Brain pericyte (primary cell): Measurements from ENCODE around the gene QSOX2.

Experiments used
- DNase-seq: peaks from one replicate; pipeline ENCODE4 v3.0.0-alpha.2; 2012; ENCODE audit warnings: low read depth, low spot score

QSOX2 gene

GRCh38 chr9:136245219-136246150 is at the start of gene QSOX2:
Gene QSOX2, minus strand, starts transcription at chr9:136245812. Its CDS starts 9 bp downstream, at chr9:136245803.
- DNase-seq = no peak

DNA sequence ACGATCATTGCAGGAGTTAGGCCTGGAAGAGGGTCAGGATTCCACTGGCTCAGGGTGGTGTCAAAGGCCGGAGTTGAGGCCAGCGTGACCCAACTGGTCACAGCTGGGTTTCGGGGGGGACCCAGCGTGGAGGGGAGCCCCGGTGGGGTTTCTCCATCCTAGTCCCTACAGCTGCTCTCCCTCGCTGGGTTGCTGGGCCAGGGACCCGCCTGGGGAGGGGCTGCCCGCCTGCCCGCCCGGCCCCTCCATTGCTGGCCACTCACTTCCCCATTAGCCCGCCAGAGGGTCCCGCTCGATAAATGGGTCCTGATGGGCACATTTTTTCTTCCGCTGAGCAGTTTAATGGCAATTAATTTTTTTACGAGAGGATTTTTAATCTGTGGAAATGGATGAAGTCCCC is 49.4 kb upstream of the QSOX2 start:
- no peak for DNase-seq

GRCh38 chr9:136294437-136294836 is 48.8 kb upstream of the QSOX2 start:
- DNase-seq = no peak

GRCh38 chr9:136293476-136294077 is 48.0 kb upstream of the QSOX2 start:
- DNase-seq = no peak

DNA sequence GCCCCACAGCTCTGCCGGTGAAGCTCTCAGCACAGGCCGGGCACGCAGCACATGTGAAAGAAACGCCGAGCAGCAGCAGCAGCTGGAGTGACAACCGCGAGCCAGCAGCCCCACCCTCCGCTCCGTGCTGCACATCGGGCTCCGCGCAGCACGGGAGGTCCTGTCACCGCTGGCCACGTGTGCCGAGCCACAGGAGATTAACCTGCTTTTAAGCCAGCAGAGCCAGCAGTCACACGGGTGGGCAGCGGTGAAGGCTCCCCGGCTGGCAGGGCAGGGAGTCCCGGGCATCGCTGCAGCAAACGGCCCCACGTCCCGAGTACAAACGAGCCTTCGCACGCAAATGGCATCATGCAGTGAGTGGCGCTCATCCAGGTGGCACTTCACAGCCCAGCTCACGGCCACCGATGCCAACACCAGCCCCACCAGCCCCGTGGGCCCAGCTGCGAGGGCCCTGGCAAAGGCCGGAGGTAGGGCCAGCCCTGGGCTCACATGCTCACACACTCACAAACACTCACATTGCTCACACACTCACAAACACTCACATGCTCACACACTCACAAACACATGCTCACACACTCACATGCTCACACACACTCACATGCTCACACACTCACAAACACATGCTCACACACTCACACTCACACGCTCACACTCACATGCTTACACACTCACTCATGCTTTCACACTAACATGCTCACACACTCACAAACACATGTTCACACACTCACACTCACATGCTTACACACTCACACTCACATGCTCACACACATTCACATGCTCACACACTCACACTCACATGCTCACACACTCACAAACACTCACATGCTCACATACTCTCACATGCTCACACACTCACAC is 47.2 kb upstream of the QSOX2 start:
- no peak for DNase-seq

DNA sequence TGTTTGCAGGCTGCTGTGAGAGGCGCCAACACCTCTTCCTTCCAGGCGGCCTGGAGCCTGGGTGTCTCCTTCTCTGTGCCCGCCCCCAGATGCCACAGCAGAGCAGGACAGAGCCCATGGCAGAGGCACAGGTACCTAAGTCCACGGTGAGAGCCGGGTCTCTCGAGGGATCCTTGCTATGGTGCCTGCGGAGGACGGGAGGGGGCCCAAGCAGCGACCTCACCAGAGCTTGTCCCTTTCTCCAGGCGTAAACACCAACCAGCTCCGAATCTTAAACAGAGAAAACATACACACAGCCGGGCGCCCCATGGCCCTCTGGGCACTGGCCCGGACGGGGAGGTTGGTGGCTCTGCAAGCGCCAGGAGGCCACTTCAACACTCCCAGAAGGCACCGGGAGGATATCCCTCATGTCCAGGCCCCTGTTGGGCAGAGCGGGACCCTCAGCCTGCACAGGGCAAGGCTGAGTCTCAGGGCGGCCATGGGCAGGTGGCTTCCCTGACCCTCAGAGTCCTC is 46.5 kb upstream of the QSOX2 start:
- no peak for DNase-seq

GRCh38 chr9:136291306-136292025 is 45.9 kb upstream of the QSOX2 start:
- no peak for DNase-seq

DNA sequence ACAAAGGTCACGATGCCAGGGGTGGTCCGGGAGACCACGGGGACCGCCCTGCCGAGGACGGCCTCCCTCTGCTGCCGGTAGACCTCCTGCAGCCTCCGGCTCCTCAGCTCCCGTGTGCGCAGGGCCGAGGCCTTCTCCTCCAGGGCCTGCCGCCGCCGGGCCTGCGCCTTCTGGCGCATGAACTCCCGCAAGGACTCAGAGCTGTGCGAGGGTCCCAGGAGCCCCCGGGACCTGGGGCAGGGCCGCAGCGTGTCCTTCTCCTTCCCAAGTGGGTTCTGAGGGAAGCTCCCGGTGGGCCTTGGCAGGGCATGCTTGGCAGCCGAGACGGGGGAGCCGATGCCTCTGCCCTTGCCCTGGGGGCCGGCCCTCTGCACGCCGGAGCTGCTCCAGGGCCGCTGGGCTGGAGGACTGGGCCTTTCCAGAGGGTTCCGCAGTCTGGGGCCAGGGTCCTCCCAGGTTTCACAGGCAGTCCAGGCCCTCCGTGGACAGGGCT is 44.9 kb upstream of the QSOX2 start:
- no peak for DNase-seq

GRCh38 chr9:136289651-136290507 is 44.3 kb upstream of the QSOX2 start:
- DNase-seq = no peak

DNA sequence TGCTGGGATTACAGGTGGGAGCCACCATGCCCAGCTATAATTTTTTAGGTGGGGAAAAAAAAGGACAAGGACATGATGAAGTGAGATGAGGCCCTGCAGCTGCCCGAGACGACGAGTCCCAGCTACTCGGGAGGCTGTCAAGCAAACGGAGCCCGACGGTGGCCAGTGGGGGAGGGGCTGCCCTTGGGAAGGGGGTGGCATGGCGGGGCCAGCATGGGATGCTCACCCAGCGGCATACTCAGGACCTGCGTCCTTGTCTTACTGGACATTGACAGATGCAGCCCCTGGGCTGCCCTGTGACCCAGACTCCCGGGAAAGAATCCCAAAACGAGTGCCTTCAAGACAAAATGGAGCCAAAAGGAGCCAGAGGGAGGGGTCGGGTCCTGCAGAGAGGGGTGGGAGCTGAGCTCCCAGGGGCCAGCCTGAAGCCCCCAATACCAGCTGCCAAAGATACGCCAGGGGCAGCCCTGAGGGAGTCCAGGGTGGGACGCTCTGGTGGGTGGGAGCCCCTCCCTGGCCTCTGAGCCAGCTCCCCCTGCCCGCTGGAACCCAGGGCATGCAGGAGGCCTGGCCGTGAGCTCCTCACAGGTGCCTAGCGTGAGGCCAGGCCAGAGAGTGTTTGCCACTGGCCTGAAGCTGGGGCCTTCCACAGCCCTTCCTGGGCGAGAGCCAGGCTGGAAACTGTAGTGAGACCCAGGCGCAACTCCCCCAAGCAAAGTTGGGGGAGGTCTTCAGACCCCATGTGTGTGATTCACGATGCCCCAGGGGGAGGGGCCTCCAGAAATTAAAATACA is 42.5 kb upstream of the QSOX2 start:
- DNase-seq = no peak

GRCh38 chr9:136286987-136287379 is 41.4 kb upstream of the QSOX2 start:
- no peak for DNase-seq

GRCh38 chr9:136286359-136286986 is 40.9 kb upstream of the QSOX2 start:
- DNase-seq = no peak

DNA sequence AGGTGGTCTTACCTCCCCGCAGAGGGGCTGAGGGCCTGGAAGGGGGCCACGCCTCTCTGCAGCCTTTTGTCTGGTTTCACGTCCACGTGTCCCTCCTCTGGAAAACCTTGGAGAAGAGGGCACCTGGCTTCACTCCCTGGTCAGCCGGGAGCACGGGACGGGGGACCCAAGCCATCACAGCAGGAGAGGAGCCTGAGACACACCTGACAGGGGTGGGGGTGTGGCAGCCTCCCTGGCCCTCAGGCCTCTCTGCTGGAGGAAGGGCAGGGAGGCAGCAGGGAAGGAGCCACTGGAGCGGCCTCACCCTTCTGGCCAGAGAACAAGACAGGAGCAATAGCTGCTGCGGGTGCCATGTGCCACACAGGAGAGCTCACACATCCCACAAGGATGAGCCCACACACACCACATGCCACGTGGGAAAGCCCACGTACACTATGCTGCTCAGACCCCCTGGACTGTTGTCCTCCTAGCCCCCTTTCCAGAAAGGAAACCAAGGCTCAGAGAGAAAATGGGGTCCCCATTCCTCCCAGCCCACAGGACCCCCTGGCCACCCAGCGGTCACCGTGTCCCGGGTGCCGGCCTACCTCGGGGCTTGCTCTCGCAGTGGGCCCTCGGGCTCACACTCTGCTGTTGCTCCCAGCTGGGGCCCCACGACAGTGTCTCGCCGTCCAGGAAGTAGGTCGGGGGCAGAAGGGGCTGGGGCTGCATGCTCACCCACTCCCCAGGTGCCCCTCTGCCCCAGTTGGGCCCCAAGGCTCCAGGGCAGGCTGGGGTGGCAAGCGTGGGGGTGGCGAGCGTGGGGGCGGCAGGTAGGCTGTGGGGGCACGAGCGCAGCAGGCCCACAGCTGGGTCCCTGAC is 40.1 kb upstream of the QSOX2 start:
- DNase-seq = no peak

DNA sequence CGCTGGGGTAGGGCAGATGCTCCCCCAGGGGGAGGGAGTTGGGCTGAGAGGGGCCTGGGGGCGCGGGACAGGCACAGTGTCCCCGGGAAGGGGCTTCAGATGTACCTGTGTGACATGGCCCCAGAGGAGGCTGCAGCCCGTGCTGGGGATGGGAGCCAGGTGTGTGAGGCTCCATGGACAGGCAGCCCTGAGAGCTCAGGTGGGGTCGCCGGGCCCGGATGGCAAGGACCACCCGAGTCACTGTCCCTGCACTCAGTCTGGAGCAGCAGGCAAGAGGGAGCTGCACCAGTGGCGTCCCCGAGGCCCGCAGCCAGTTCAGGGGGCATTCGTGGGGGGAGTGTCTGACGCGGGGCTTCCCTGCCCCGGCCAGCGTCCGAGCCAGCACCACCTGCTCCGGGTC is 39.3 kb upstream of the QSOX2 start:
- DNase-seq = no peak

DNA sequence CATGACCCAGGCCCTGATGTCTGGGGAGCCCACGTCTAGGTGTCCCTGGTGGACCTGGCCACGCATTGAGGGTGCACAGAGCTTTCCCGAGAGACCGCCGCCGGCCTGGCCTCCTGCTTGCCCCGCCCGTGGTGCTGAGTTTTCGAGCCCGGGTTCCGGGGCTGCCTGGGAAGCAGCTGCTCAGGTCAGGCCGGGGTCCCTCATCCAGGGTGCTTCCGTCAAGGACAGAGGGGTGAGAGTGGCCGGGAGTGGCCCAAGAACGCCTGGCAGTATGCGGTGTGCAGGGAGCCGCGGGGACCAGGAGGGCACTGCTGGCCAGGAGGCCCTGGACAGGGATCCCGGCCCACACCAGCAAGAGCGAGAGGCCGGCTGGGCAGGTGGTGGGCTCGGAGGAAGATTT is 38.7 kb upstream of the QSOX2 start:
- no peak for DNase-seq

DNA sequence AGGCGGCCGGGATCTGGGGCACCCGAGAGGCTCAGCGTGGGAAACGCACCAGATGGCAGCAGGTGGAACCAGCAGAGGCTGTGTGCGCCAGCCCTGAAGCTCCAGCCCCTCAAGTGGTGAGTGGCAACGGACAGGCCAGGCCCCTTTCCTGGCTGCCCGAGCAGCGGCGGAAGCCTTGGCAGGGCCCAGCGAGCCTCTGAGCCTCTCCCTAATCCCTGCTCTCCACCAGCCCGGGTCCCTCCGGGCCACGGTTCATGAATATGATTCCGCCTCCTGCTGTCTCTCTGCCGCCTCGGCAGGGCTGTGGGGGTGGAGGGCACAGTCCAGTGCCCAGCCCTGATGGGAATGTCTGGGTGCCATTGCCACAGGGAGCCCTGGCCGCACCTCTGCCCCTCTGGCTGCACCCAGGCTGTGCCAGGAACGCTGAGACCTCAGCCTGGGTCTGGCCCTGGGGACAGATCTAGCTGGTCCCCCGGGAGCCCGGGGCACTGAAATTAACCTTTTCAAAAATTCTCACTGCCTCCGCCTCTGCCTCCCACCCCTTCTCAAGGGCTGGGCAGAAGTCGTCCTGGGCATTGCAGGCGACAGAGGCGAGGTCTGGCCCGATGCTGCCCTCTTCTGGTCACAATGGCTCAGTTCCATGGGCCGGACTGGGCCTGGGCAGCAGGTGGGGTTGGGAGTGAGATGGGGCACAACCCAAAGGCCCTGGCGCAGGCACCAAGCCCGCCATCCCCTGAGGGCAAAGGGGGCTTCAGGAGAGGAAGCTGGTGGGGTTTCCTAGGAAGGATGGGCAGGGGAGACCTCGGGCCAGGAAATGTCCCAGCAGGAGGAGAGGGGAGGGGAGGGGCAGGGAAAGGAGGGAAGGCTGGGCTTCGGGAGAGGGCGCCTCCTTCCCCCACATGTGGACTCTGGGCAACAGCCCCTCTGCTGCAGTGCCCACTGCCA is 38.0 kb upstream of the QSOX2 start:
- no peak for DNase-seq
